GM21723 (cell line): ENCODE data around the gene GYS1.
"Not testable (repeated sequence)": the region's sequence is repeated elsewhere in the genome, so short reads cannot be mapped to it uniquely, and the experiment has no call there.

Experiments
- ATAC-seq: cut with Tn5 transposase; IDR thresholded peaks from one replicate; pipeline ENCODE4 v1.9.1; 2021; ENCODE audit warnings: mild to moderate bottlenecking, moderate library complexity; ENCODE audit not compliant: unreplicated experiment

Gene GYS1

DNA sequence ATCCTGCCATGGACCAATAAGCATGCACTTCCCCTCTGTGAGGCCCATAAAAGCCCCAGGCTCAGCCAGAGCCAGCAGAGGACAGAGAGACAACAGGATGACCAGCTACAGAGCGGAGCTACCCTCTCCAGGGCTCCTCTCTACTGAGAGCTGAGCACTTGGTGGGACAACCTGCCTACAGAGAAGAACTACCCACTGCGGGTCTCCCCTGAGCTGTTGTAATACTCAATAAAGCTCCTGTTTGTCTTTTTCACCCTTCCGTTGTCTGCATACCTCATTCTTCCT lies 45.9 kb downstream of the GYS1 start:
- ATAC-seq: no peak

DNA sequence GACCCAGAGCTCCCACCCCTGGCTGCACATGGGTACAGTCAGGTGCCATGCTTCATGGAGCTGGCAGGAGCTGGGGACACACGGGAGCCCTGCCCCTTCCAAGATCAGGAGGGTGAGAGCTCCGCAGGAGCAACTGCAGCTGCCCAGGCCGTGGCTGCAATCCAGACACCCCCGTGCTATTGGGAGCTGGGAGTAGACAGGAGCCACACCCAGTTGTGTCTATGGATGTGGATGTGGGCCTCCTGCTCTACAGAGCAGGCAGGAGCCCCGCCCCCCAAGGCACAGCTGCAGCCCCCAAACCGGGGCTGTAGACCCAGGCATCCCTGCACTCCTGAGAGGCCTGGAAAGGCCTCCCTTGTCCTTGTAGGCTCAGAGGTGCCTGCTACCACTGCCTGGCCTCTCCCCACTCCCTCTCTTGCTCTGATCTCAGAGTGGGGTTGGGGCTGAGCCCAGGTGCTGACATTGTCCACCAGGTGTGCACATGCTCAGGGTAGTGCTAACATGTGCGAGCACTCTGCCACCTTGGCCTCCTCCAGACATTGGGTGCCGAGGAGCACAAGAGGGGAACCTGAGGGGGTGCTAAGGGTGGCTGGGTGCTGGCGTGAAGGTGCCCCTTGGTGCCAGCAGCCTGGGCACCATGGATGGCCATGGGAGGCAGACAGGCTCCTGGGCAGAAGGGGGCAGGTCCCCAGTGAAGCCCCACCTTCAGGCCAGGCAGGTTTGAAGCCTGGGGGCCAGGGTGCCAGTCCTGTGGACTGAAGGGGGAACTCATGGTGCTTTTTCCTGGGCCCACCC lies 46.4 kb downstream of the GYS1 start:
- ATAC-seq: no peak

DNA sequence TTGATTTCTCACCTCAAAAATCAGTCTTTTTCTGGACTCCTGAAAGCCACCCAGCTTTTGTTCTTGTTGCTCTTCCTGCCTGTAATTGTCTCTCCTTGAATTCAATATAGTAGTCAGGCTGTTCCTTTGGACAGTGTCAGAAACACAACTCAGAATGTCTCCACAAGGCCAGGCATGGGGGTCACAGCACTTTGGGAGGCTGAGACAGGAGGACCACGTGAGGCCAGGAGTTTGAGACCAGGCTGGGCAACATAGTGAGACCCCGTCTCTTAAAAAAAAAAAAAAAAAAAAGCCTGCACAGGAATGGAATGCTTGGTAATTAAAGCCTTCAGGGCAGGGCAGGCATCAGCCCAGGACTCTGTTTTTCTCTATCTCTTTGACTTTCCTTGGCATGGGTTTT lies 47.3 kb downstream of the GYS1 start:
- no peak for ATAC-seq

GRCh38 chr19:48945415-48945814 lies 47.7 kb downstream of the GYS1 start:
- no peak for ATAC-seq

DNA sequence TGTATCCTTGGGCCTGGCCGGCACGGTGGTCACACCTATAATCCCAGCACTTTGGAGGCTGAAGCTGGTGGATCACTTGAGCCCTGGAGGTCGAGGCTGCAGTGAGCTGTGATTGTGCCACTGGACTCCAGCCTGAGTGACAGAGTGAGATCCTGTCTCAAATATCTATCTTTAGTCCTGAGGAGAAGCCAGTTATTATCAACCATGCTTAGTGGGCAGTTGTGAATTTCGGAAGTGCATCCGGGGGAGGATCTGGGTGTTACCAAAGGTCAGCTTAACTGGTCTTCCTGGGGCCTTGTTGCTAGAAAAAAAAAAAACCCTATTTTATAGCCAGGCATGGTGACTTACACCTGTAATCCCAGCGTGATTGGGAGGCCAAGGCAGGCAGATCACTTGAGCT lies 50.0 kb downstream of the GYS1 start:
- no peak for ATAC-seq

DNA sequence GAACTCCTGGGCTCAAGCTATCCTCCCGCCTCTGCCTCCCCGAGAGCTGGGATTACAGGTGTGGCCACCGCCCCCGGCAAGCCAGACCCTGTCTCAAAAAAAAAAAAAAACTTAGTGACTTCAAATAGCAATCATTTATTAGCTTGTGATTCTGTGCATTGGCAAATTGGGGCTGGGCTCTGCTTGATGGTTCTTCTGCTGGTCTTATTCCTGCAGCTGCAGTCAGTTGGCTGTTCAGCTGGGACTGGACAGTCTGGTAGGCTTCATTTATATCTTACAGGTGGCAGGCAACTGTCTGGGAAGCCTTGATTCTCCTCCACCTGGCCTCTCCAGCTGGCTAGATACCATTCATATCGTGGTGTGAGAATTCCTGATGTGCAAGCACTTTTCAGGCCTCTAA lies 52.2 kb downstream of the GYS1 start:
- no peak for ATAC-seq

GRCh38 chr19:48938256-48938655 lies 54.9 kb downstream of the GYS1 start:
- ATAC-seq: no peak

DNA sequence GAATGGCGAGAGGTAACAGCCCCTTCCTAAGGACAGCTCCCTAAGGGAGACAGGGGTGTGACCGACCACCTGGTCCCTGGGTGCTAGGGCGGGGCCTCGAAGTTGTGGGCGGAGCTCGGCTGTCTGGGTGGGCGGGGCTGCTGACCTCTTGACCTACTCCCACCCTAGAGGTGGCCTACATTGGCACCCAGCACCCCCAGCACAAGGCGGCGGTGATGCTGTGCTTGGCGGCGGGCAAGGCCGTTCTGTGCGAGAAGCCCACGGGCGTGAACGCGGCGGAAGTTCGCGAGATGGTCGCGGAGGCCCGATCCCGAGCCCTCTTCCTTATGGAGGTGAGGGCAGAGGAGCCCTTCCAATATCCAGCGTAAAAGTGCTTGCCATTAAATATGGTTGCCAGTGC lies 57.2 kb downstream of the GYS1 start:
- ATAC-seq: no peak

DNA sequence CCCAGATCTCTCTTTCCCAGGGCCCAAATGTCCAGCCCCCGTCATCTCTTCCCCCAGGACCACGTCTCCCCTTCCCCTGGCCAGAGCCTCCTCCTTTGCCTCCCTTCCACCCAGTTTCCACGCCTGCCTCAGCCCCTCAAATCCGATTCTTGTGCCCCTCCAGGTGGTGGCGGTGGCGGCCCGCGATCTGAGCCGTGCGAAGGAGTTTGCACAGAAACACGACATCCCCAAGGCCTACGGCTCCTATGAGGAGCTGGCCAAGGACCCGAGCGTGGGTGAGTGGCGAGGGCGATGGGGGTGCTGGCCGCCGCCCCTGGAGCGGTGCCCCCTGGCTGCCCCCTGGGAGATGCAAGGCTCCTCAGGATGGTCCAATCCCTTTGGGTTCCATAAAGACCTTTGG lies 58.3 kb downstream of the GYS1 start:
- no peak for ATAC-seq

- ATAC-seq: no peak
Measured at GRCh38 chr19:48933382-48933932, 59.7 kb downstream of the GYS1 start, which contains the start of gene DHDH. DHDH (plus strand) TSS chr19:48933699; CDS start chr19:48933722, 23 bp downstream.

DNA sequence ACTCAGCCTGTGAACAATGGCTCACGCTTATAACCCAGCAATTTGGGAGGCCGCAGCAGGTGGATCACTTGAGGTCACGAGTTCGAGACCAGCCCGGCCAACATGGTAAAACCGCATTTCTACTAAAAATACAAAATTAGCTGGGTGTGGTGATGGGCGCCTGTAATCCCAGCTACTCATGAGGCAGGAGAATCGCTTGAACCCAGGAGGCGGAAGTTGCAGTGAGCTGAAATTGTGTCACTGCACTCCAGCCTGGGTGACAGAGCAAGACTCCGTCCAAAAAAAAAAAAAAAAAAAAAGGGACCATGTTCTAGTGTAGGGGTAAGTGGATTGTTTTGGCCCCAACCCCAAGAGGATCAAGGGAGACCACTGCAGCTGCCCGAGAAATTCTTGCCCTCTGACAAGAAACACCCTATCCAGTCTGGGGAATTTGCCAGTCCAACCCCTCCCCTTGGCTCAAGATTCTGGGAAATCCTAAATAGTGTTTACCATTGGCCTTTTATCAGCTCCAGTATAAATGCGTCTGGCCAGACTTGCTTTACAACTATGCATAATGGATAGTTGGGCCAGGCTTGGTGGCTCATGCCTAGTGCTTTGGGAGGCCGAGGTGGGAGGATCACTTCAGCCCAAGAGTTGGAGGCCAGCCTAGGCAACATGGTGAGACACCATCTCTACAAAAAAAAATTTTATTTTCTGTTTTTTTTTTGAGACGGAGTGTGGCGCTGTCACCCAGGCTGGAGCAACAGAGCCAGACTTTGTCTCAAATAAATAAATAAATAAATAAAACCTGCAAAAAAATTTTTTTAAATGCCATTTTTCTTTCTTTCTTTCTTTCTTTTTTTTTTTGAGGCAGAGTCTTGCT lies 64.7 kb downstream of the GYS1 start:
- no peak for ATAC-seq

GRCh38 chr19:48927692-48928091 lies 65.4 kb downstream of the GYS1 start:
- not testable (repeated sequence) for ATAC-seq

DNA sequence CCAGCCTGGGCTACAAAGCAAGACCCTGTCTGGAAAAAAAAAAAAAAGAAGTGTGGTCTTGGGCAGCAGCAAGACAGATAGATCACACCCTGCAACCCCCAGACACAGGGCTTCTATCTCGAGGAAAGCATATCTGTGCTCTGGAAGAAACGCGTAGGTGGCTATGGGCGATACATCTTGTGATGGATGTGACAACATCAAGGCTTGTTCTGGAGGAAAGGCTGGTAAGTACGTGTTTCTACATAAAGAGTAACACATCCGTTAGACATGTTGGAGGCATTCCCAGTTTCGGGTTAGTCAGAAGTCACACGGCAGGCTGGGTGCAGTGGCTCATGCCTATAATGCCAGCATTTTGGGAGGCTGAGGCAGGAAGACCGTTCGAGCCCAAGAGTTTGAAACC lies 66.2 kb downstream of the GYS1 start:
- no peak for ATAC-seq

- not testable (repeated sequence) for ATAC-seq
Measured at GRCh38 chr19:48925890-48926289, 67.2 kb downstream of the GYS1 start.

DNA sequence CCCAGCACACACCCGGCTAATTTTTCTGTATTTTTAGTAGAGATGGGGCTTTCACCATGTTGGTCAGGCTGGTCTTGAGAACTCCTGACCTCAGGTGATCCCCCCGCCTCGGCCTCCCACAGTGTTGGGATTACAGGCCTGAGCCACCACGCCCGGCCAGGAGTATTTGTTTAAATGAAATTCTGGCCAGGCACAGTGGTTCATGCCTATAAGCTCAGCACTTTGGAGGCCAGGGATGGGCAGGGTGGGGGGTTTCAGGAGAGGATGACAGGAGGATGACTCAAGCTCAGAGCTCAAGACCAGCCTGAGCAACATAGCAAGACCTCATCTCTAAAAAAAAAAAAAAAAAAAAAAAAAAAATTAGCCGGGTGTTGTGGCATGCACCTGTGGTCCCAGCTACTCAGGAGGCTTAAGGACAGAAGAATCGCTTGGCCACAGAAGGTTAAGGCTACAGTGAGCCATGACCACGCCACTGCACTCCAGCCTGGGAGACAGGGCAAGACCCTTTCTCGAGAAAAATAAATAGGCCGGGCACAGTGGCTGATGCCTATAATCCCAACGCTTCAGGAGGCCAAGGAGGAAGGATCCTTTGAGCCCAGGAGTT lies 67.8 kb downstream of the GYS1 start:
- ATAC-seq: no peak

DNA sequence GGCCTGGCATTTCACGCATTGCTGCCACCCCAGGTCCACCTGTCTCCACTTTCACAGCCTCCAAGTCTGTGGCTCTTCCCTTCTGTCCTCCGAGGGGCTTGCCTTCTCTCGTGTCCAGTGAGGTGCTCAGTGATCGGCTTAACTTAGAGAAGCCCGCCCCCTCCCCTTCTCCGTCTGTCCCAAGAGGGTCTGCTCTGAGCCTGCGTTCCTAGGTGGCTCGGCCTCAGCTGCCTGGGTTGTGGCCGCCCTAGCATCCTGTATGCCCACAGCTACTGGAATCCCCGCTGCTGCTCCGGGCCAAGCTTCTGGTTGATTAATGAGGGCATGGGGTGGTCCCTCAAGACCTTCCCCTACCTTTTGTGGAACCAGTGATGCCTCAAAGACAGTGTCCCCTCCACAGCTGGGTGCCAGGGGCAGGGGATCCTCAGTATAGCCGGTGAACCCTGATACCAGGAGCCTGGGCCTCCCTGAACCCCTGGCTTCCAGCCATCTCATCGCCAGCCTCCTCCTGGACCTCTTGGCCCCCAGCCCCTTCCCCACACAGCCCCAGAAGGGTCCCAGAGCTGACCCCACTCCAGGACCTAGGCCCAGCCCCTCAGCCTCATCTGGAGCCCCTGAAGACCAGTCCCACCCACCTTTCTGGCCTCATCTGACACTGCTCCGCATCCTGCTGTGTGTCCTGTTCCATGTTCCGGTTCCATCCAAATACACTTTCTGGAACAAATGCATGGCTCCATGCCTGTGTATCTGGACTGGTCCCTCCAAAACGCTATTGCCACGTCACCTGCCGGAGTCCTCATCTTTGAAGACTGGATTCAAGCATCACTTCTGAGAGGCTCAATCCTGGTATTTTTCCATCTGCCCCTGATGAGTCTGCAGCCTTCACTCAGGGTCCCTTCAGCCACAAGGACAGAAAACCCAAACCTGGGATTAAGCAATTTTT lies 70.3 kb downstream of the GYS1 start:
- no peak for ATAC-seq

GRCh38 chr19:48921721-48922500 lies 71.2 kb downstream of the GYS1 start:
- no peak for ATAC-seq

GRCh38 chr19:48920949-48921348 lies 72.2 kb downstream of the GYS1 start:
- ATAC-seq: no peak

DNA sequence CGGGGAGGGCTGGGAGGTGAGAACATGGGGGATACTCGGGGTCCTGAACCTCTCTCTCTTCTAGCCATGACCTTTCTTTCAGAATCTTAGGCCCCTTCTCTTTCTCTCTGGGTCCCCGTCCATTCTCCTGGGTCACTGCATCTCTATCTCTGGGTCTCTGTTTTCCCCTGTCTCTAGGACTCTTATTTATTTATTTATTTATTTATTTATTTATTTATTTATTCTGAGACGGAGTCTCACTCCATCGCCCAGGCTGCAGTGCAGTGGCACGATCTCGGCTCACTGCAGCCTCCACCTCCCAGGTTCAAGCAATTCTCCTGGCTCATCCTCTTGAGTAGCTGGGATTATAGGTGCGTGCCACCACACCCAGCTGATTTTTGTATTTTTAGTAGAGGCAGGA lies 73.8 kb downstream of the GYS1 start:
- ATAC-seq: not testable (repeated sequence)

- ATAC-seq: no peak
Measured at GRCh38 chr19:48918801-48919247, 74.3 kb downstream of the GYS1 start.
